ENCODE data around the gene TM9SF3. TPM values are rescaled to one million over a fixed set of nuclear protein-coding genes. Genes with fewer than 3 reads are reported as not detected.
"Not testable (repeated sequence)": the region's sequence is repeated elsewhere in the genome, so short reads cannot be mapped to it uniquely, and the experiment has no call there.

TM9SF3 gene
- total RNA-seq, 2 donors from 2014 or later = 73.7 to 75.2 TPM

GRCh38 chr10:96576277-96576980, 10.4 kb downstream of the TM9SF3 start:
- WGBS, 2 donors = 32 to 38% methylated on average over 1 of the region's 1 CpG
- no peak for ATAC-seq

GRCh38 chr10:96574564-96574963, 12.2 kb downstream of the TM9SF3 start:
- H3K4me1 ChIP-seq = peaks cover 70% of the 10 kb centered on the region
- H3K27me3 ChIP-seq; H3K4me3 ChIP-seq; ATAC-seq; intact Hi-C loops (cut with DNase I); H3K9me3 ChIP-seq; H3K36me3 ChIP-seq (replicated peaks in 1 of 2; ENCODE audit: insufficient read depth in 1 of 2, low read depth in 2 of 2); H3K27ac ChIP-seq; DNase-seq: not testable (repeated sequence)
- WGBS, 2 donors = 92 to 97% methylated on average over 2 of the region's 2 CpGs

More at GRCh38 chr10:96576277-96576980, 10.4 kb downstream of the TM9SF3 start:
- no peak for TF ChIP-seq CTCF (IDR thresholded peaks at IDR 0.05)
- TF ChIP-seq POLR2A (IDR thresholded peaks at IDR 0.05) = no peak
- Histone ChIP-seq H3K36me3 (replicated peaks in 1 of 2; ENCODE audit: insufficient read depth in 1 of 2, low read depth in 2 of 2) (peaks cover 0 to 2% of the 10 kb centered on the region in 2 donors), H3K4me1 (peaks cover 73% of the 10 kb centered on the region), H3K27me3 (no peaks in the 10 kb centered on the region), H3K27ac (peak overlapping the region in 3 of 4 donors; percentile 47 to 72 (median 67)), H3K9me3 (no peaks in the 10 kb centered on the region), H3K4me3 (no peak overlapping the region)
- no peak for DNase-seq
- intact Hi-C loops (cut with DNase I) = no loop called here

GRCh38 chr10:96573036-96573435, 13.8 kb downstream of the TM9SF3 start:
- peaks cover 72% of the 10 kb centered on the region for H3K4me1 ChIP-seq
- no peak overlapping the region for H3K4me3 ChIP-seq
- H3K27ac ChIP-seq = no peak overlapping the region
- H3K9me3 ChIP-seq = no peaks in the 10 kb centered on the region
- WGBS, 2 donors = 47 to 52% methylated on average over 5 of the region's 5 CpGs
- DNase-seq = no peak
- no peak for ATAC-seq
- peaks cover 0 to 2% of the 10 kb centered on the region in 2 donors for H3K36me3 ChIP-seq (replicated peaks in 1 of 2; ENCODE audit: insufficient read depth in 1 of 2, low read depth in 2 of 2)
- intact Hi-C loops (cut with DNase I) = no loop called here
- TF ChIP-seq CTCF (IDR thresholded peaks at IDR 0.05) (no peak), POLR2A (IDR thresholded peaks at IDR 0.05) (no peak)
- no peaks in the 10 kb centered on the region for H3K27me3 ChIP-seq

GRCh38 chr10:96570983-96571964, 15.5 kb downstream of the TM9SF3 start:
- H3K36me3 ChIP-seq (replicated peaks in 1 of 2; ENCODE audit: insufficient read depth in 1 of 2, low read depth in 2 of 2) = peaks cover 0 to 2% of the 10 kb centered on the region in 2 donors
- intact Hi-C loops (cut with DNase I) = no loop called here
- H3K9me3 ChIP-seq = no peaks in the 10 kb centered on the region
- 38 to 45% methylated on average over 10 of the region's 10 CpGs for WGBS, 2 donors
- no peak for DNase-seq
- ATAC-seq = peak; percentile 49
- H3K27me3 ChIP-seq = no peaks in the 10 kb centered on the region
- H3K4me3 ChIP-seq = no peak overlapping the region
- TF ChIP-seq POLR2A (IDR thresholded peaks at IDR 0.05) = no peak
- no peak for TF ChIP-seq CTCF (IDR thresholded peaks at IDR 0.05)
- H3K27ac ChIP-seq = peak overlapping the region in 3 of 4 donors; percentile 7 to 71 (median 40)
- peaks cover 68% of the 10 kb centered on the region for H3K4me1 ChIP-seq

GRCh38 chr10:96570511-96570910, 16.3 kb downstream of the TM9SF3 start:
- Histone ChIP-seq H3K27me3 (no peaks in the 10 kb centered on the region), H3K36me3 (replicated peaks in 1 of 2; ENCODE audit: insufficient read depth in 1 of 2, low read depth in 2 of 2) (no peaks in the 10 kb centered on the region), H3K9me3 (no peaks in the 10 kb centered on the region), H3K4me3 (no peak overlapping the region), H3K27ac (peak overlapping the region in 1 of 4 donors; percentile 71), H3K4me1 (peaks cover 67% of the 10 kb centered on the region)
- no peak for ATAC-seq
- DNase-seq = no peak
- intact Hi-C loops (cut with DNase I) = no loop called here
- TF ChIP-seq POLR2A (IDR thresholded peaks at IDR 0.05) = no peak
- no peak for TF ChIP-seq CTCF (IDR thresholded peaks at IDR 0.05)
- 76 to 80% methylated on average over 6 of the region's 6 CpGs for WGBS, 2 donors

All from body of pancreas (tissue), 4 donors.